ENCODE results near the gene TNFRSF1B. TPM values are rescaled to one million over a fixed set of nuclear protein-coding genes. Genes with fewer than 3 reads are reported as not detected.

Gene TNFRSF1B
- total RNA-seq, 1 donor from 2014 or later: 16.2 TPM

DNA sequence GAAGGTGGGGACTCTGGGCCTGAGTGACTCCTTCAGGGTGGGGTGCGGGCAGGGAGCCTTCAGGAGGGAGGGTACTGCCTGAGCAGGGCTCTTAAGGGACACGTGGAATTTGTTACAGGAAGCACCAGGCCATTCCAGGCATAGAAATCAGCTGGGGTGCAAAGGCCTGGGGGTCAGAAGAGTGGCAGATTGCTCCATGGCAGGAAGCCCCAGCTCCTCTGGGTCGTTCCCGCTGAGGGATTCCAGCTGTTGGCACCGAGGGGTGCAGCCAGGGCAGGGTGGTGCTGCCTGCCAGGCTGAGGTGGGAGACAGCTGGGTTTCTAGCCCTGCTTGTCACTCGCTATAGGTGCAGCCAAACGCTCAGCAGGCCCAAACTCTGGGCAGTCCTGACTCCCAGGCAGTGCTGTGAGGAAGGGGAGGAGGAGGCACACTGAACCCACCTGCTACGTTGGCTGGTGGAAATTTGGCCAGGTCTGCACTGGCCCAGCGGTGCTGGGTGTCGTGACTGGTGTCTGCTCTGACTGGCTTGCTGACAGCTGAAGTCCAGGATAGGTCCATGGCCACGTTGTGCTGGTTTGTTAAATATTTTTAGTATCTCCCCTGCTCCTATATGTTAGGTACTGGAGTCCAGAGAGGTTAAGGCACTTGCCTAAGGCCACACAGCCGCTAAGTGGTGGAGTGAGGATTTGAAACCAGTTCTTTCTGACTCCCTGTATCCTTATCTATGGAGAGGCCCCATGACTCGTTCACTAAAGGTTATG, 19.3 kb downstream of the TNFRSF1B start:
- no peaks in the 10 kb centered on the region for H3K27me3 ChIP-seq (ENCODE audit: low read depth)

DNA sequence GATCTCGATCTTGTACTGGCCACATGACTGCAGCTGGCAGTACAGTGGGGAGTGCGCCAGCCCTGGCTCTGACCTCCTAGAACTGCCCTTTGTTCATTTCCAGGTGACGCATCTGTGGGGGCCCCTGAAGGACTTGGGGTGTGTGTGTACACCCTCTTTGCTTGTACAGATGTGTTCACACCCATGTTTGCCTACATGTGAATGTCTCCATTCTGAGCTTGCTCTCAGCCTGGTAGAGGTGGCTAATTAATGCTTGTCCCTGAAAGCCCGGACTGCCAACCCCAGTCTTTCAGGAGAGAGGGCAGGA, 19.8 kb downstream of the TNFRSF1B start:
- peaks cover 8% of the 10 kb centered on the region for H3K36me3 ChIP-seq
- H3K9me3 ChIP-seq (replicated peaks): no peaks in the 10 kb centered on the region
- no peak for TF ChIP-seq CTCF (IDR thresholded peaks at IDR 0.05; ENCODE audit: borderline replicate concordance)
- H3K27ac ChIP-seq (replicated peaks): peak overlapping the region; percentile 94
- intact Hi-C loops (cut with micrococcal nuclease): no loop called here
- H3K4me3 ChIP-seq: no peak overlapping the region
- DNase-seq: no peak
- peaks cover 5% of the 10 kb centered on the region for H3K27me3 ChIP-seq (ENCODE audit: low read depth)
- peaks cover 73% of the 10 kb centered on the region for H3K4me1 ChIP-seq

More for the DNA sequence above, 19.3 kb downstream of the TNFRSF1B start:
- H3K9me3 ChIP-seq (replicated peaks): no peaks in the 10 kb centered on the region
- peak overlapping the region; percentile 94 for H3K27ac ChIP-seq (replicated peaks)
- intact Hi-C loops (cut with micrococcal nuclease): no loop called here
- peak overlapping the region; percentile 56 for H3K4me3 ChIP-seq
- no peak for TF ChIP-seq CTCF (IDR thresholded peaks at IDR 0.05; ENCODE audit: borderline replicate concordance)
- peaks cover 5% of the 10 kb centered on the region for H3K36me3 ChIP-seq
- H3K4me1 ChIP-seq: peaks cover 78% of the 10 kb centered on the region
- DNase-seq: no peak

DNA sequence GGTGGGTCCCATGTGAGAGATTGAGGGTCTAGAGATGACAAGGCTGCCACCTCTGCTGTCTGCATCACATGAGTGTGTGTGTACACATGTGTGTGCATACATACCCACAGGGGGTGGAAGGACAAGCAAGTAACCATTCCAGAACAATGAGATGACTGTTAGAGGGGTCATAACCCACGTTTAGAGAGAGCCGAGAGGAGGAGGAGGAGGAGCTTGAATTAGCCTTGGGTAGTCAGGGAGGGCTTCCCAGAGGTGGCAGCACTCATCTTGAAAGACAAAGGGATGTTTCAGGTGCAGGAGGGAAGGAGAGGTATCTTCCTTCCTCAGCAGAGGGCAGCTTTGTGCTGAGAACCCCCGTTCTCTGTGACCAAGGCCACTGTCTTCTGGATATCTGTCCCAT, 21.3 kb downstream of the TNFRSF1B start:
- H3K9me3 ChIP-seq (replicated peaks): no peaks in the 10 kb centered on the region
- no peak overlapping the region for H3K4me3 ChIP-seq
- H3K27ac ChIP-seq (replicated peaks): peak overlapping the region; percentile 94
- no peak for TF ChIP-seq CTCF (IDR thresholded peaks at IDR 0.05; ENCODE audit: borderline replicate concordance)
- DNase-seq: no peak
- peaks cover 6% of the 10 kb centered on the region for H3K27me3 ChIP-seq (ENCODE audit: low read depth)
- intact Hi-C loops (cut with micrococcal nuclease): no loop called here
- H3K4me1 ChIP-seq: peaks cover 59% of the 10 kb centered on the region
- H3K36me3 ChIP-seq: peaks cover 20% of the 10 kb centered on the region

DNA sequence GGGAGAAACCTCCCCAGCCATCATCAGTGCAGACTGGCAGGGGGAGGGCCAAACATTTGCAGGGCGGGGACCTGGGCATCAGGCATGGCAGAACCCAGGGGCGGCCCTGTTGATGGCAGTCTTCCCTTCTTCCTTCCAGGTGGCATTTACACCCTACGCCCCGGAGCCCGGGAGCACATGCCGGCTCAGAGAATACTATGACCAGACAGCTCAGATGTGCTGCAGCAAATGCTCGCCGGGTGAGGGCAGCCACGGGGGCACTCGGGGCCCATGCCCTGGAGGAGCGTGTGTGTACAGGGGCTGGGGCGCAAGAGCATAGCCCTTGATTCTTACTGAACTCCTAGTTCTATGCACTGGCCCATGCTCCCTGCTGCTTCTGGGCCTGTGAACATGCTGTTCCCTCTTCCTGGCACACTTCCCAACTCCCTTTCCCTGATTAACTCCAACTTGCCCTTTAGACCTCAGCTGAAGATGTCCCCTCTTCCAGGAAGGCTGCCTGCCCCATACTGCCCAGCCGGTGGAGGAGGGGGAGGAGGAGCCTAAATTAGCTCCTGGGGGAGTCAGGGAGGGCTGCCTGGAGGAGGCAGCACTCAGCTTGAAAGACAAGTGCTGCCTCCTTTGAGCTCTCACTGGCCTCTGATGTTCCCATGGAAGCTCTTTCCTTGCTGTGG, 22.0 kb downstream of the TNFRSF1B start:
- H3K9me3 ChIP-seq (replicated peaks): no peaks in the 10 kb centered on the region
- H3K4me3 ChIP-seq: no peak overlapping the region
- intact Hi-C loops (cut with micrococcal nuclease): no loop called here
- H3K27me3 ChIP-seq (ENCODE audit: low read depth): peaks cover 6% of the 10 kb centered on the region
- H3K4me1 ChIP-seq: peaks cover 58% of the 10 kb centered on the region
- H3K36me3 ChIP-seq: peaks cover 27% of the 10 kb centered on the region
- TF ChIP-seq CTCF (IDR thresholded peaks at IDR 0.05; ENCODE audit: borderline replicate concordance): no peak
- peak overlapping the region; percentile 94 for H3K27ac ChIP-seq (replicated peaks)
- DNase-seq: no peak

DNA sequence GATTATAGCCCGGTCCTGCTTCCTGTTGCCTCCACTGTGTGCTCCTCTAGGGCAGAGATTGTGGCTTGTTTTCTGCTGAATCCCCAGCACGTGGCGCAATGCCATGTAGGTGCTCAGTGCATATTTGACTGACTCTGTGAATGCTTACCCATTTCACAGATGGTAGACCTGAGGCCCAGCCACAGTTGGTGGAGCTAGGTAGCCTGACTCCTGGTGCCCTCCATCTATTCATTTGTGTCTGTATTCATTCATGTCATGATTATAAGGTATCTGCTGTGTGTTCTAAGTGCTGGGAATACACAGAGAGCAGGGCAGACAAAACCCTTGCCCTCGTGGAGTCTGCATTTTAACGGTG, 22.5 kb downstream of the TNFRSF1B start:
- H3K4me1 ChIP-seq: peaks cover 53% of the 10 kb centered on the region
- intact Hi-C loops (cut with micrococcal nuclease): no loop called here
- DNase-seq: no peak

More for the DNA sequence above, 22.5 kb downstream of the TNFRSF1B start:
- no peak overlapping the region for H3K4me3 ChIP-seq
- peaks cover 6% of the 10 kb centered on the region for H3K27me3 ChIP-seq (ENCODE audit: low read depth)
- no peak for TF ChIP-seq CTCF (IDR thresholded peaks at IDR 0.05; ENCODE audit: borderline replicate concordance)
- H3K27ac ChIP-seq (replicated peaks): peak overlapping the region; percentile 94
- H3K36me3 ChIP-seq: peaks cover 32% of the 10 kb centered on the region
- H3K9me3 ChIP-seq (replicated peaks): no peaks in the 10 kb centered on the region
